ENCODE data around the gene KCNC3.

Gene KCNC3

GRCh38 chr19:50272263-50272897 is 56.8 kb downstream of the KCNC3 start:
- no peak for DNase-seq

- no peak for DNase-seq
These were observed 59.5 kb downstream of the KCNC3 start for GRCh38 chr19:50269653-50270052.

- DNase-seq, result no peak
These were observed 60.7 kb downstream of the KCNC3 start for GRCh38 chr19:50268501-50268900.

GRCh38 chr19:50268041-50268440 is 61.1 kb downstream of the KCNC3 start:
- DNase-seq, result no peak

- no peak for DNase-seq
These were observed 62.3 kb downstream of the KCNC3 start for GRCh38 chr19:50266896-50267295.

GRCh38 chr19:50266041-50266440 is 63.1 kb downstream of the KCNC3 start:
- no peak for DNase-seq

- DNase-seq, result no peak
These were observed 64.5 kb downstream of the KCNC3 start for GRCh38 chr19:50264483-50265186.

- no peak for DNase-seq
These were observed 66.0 kb downstream of the KCNC3 start for GRCh38 chr19:50263176-50263575.

Measured in activated gamma-delta T cell treated with Interleukin-2 at 50 U/mL for 16 hours (primary cell).